Activated CD4-positive, alpha-beta T cell treated with anti-CD3 and anti-CD28 coated beads, Interleukin-2, amount 50 U/mL, for 48 hours (primary cell): ENCODE data around the gene RGP1.

Source experiments
- DNase-seq, 2 experiments: peaks; one replicate each; pipeline ENCODE4 v3.0.0-alpha.2; 2020

RGP1 gene

GRCh38 chr9:35723908-35724307 is 25.2 kb upstream of the RGP1 start:
- DNase-seq: no peak

GRCh38 chr9:35725362-35725761 is 23.7 kb upstream of the RGP1 start:
- no peak for DNase-seq

- peak in 1 of 2 experiments; percentile 30 for DNase-seq
These were observed 22.2 kb upstream of the RGP1 start for GRCh38 chr9:35726931-35727330.

GRCh38 chr9:35727676-35728040 is 21.4 kb upstream of the RGP1 start:
- no peak for DNase-seq

- peak; percentile 59 to 67 for DNase-seq
These were observed 20.8 kb upstream of the RGP1 start for GRCh38 chr9:35728041-35728971.

GRCh38 chr9:35729101-35729500 is 20.0 kb upstream of the RGP1 start:
- DNase-seq: no peak

GRCh38 chr9:35729700-35730485 is 19.2 kb upstream of the RGP1 start:
- DNase-seq: peak; percentile 33 to 42

- no peak for DNase-seq
These were observed 18.6 kb upstream of the RGP1 start for GRCh38 chr9:35730486-35730854.

GRCh38 chr9:35731415-35732184 is 17.5 kb upstream of the RGP1 start:
- DNase-seq: peak; percentile 42 to 48

GRCh38 chr9:35732185-35732799 is 16.8 kb upstream of the RGP1 start, which contains the start of the genes CREB3 and TLN1:
Gene CREB3, plus strand, starts transcription at chr9:35732666. Its CDS starts 107 bp downstream, at chr9:35732773.
Gene TLN1, minus strand, starts transcription at chr9:35732195. Its CDS starts 6,501 bp downstream, at chr9:35725694.
- peak; percentile 96 to 98 for DNase-seq

GRCh38 chr9:35732800-35733541 is 16.1 kb upstream of the RGP1 start:
- peak; percentile 42 to 53 for DNase-seq

- no peak for DNase-seq
These were observed 15.0 kb upstream of the RGP1 start for GRCh38 chr9:35734096-35734495.

- peak; percentile 64 to 71 for DNase-seq
These were observed 12.9 kb upstream of the RGP1 start for GRCh38 chr9:35736201-35736633.

- no peak for DNase-seq
These were observed 11.9 kb upstream of the RGP1 start for GRCh38 chr9:35737143-35737542.

GRCh38 chr9:35738186-35738585 is 10.9 kb upstream of the RGP1 start:
- DNase-seq: no peak

- DNase-seq: no peak
These were observed 10.2 kb upstream of the RGP1 start for GRCh38 chr9:35738924-35739323.

- no peak for DNase-seq
These were observed 8.8 kb upstream of the RGP1 start for GRCh38 chr9:35740243-35740642.

- no peak for DNase-seq
These were observed 7.3 kb upstream of the RGP1 start for GRCh38 chr9:35741740-35742139.

GRCh38 chr9:35743452-35743851 is 5.6 kb upstream of the RGP1 start:
- DNase-seq: no peak

- DNase-seq: no peak
These were observed 5.1 kb upstream of the RGP1 start for GRCh38 chr9:35743880-35744518.

- DNase-seq: no peak
These were observed 3.5 kb upstream of the RGP1 start for GRCh38 chr9:35745569-35745968.
